Astrocyte (in vitro differentiated cells and primary cell): ENCODE data around the gene VWCE.

Experiments used
- EZH2 ChIP-seq: IDR thresholded peaks from 2 replicates; pipeline ENCODE4 v1.6.1; 2012; ENCODE audit warnings: mild to moderate bottlenecking, low read length, inconsistent platforms; ENCODE audit not compliant: insufficient read depth
- TF ChIP-seq, protein P1 (sequence below): IDR thresholded peaks from 2 replicates; pipeline ENCODE4 v1.5.1; 2011; ENCODE audit warnings: low read depth, mild to moderate bottlenecking, inconsistent platforms, low read length, moderate library complexity; ENCODE audit not compliant: insufficient read depth

DNA sequence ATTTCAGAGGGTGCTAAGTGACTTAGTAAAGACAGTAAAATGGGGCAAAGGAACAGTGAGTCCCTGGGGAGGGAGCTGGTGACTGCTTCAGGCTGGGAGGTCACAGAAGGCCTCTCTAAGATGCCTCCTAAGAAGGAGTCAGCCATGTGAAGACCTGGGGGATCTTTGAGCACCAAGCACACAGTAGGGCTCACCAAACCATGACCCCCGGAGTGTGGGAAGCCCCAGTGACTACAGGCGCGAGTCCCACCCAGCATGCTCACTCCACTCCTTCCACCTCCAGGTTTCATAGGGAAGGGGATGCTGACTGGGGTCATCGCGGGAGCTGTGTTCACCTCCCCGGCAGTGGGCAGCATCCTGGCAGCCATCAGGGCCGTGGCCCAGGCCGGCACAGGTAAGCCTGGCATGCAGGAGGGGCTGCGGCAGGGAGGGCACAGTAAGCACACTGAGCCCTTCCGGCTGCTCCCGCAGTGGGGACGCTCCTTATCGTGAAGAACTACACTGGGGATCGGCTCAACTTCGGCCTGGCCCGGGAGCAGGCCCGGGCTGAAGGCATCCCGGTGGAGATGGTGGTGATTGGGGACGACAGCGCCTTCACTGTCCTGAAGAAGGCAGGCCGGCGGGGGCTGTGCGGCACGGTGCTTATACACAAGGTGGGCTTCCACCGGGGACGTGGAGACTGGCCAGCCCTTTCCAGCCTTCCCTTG is 43.8 kb upstream of the VWCE start:
- TF ChIP-seq, protein P1, sequence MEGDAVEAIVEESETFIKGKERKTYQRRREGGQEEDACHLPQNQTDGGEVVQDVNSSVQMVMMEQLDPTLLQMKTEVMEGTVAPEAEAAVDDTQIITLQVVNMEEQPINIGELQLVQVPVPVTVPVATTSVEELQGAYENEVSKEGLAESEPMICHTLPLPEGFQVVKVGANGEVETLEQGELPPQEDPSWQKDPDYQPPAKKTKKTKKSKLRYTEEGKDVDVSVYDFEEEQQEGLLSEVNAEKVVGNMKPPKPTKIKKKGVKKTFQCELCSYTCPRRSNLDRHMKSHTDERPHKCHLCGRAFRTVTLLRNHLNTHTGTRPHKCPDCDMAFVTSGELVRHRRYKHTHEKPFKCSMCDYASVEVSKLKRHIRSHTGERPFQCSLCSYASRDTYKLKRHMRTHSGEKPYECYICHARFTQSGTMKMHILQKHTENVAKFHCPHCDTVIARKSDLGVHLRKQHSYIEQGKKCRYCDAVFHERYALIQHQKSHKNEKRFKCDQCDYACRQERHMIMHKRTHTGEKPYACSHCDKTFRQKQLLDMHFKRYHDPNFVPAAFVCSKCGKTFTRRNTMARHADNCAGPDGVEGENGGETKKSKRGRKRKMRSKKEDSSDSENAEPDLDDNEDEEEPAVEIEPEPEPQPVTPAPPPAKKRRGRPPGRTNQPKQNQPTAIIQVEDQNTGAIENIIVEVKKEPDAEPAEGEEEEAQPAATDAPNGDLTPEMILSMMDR = no peak
- TF ChIP-seq EZH2 = no peak
